HepG2 (cell line): ENCODE results near the gene CHCHD6. TPM values are rescaled to one million over a fixed set of nuclear protein-coding genes. Genes with fewer than 3 reads are reported as not detected.

Source experiments
- ATAC-seq: fragments of 200-7000 bp; cut with Tn5 transposase; 3 replicates; pipeline ENCODE4 v1.9.1; 2020; ENCODE audit warnings: mild to moderate bottlenecking, moderate library complexity
- BruUV-seq: library from RNA; stranded (reverse); fragments of 400-500 nt; replicated peaks from 2 replicates; lab custom pipeline; 2021; lab: Mats Ljungman, UMichigan
- CTCF ChIA-PET: fragments of 300-600 bp; formaldehyde crosslinking; extraction: SDS; loops from one replicate; lab custom pipeline; 2021; ENCODE audit warnings: low total read pairs, inconsistent platforms, low intra/inter-chr PET ratio; lab: Yijun Ruan, JAX
- POLR2A ChIA-PET: fragments of 350-600 bp; sonication (Branson Sonifier 250); formaldehyde crosslinking; loops from one replicate; lab custom pipeline; 2020; ENCODE audit warnings: antibody characterized with exemption, inconsistent platforms; lab: Yijun Ruan, JAX
- DNase-seq: peaks from one replicate; pipeline ENCODE4 v3.0.0-alpha.2; 2015; ENCODE audit warnings: low spot score
- FAIRE-seq: peaks from 3 replicates; lab custom pipeline; 2011; peaks lifted over from hg19 to GRCh38; lab: Jason Lieb, UNC
- H2AFZ ChIP-seq: one replicate; pipeline ENCODE4 v1.6.1; 2011; ENCODE audit warnings: low read length, inconsistent platforms
- H3K27ac ChIP-seq: fragments of 300-600 bp; 3 replicates; pipeline ENCODE4 v1.8.0; 2011; ENCODE audit warnings: mixed run types, mild to moderate bottlenecking, mixed read lengths, low read length, inconsistent platforms; ENCODE audit not compliant: insufficient read depth; ENCODE audit errors: extremely low read length
- H3K27me3 ChIP-seq, 2 experiments: fragments of 200-600 bp in 1 of 2; 2 replicates in 1 of 2; 3 replicates in 1 of 2; pipeline versions ENCODE4 v1.6.0 to v1.8.0; 2011; ENCODE audit warnings: low read length in 2 of 2, mild to moderate bottlenecking in 2 of 2, moderate library complexity in 2 of 2, inconsistent platforms in 1 of 2; ENCODE audit not compliant: insufficient read depth in 2 of 2, control insufficient read depth in 1 of 2
- H3K36me3 ChIP-seq, 2 experiments: fragments of 200-600 bp in 1 of 2; replicated peaks in 1 of 2; 2 replicates in 1 of 2; 3 replicates in 1 of 2; pipeline versions ENCODE4 v1.5.1 to v1.8.0; 2011; ENCODE audit warnings: low read length in 2 of 2, inconsistent platforms in 1 of 2; ENCODE audit not compliant: insufficient read depth in 2 of 2, control insufficient read depth in 1 of 2
- H3K4me1 ChIP-seq: 2 replicates; pipeline ENCODE4 v1.5.1; 2012; ENCODE audit warnings: low read length, inconsistent platforms; ENCODE audit not compliant: insufficient read depth
- H3K4me2 ChIP-seq: 2 replicates; pipeline ENCODE4 v1.6.0; 2011; ENCODE audit warnings: low read depth, low read length, inconsistent platforms
- H3K4me3 ChIP-seq, 3 experiments: fragments of 200-600 bp in 1 of 3; sonication (generic), shearing (Covaris generic) in 1 of 3; replicated peaks in 1 of 3; 2 replicates each; pipeline ENCODE4 v1.5.1; 2011 to 2016; ENCODE audit warnings: low read length in 3 of 3, inconsistent platforms in 2 of 3, low read depth in 2 of 3, mild to moderate bottlenecking in 2 of 3, control low read depth in 1 of 3, mixed read lengths in 1 of 3; ENCODE audit not compliant: insufficient read depth in 1 of 3
- H3K79me2 ChIP-seq: one replicate; pipeline ENCODE4 v1.6.1; 2011; ENCODE audit warnings: low read length, inconsistent platforms; ENCODE audit not compliant: insufficient read depth
- H3K9ac ChIP-seq: 2 replicates; pipeline ENCODE4 v1.6.0; 2011; ENCODE audit warnings: mild to moderate bottlenecking, low read depth, low read length, inconsistent platforms; ENCODE audit not compliant: insufficient read depth
- H3K9me3 ChIP-seq: 2 replicates; pipeline ENCODE4 v1.5.1; 2012; ENCODE audit warnings: mild to moderate bottlenecking, low read length
- H4K20me1 ChIP-seq: 2 replicates; pipeline ENCODE4 v1.6.0; 2011; ENCODE audit warnings: inconsistent platforms, mild to moderate bottlenecking, low read length, moderate library complexity; ENCODE audit not compliant: insufficient read depth
- BATF2 ChIP-seq: sonication (generic); formaldehyde crosslinking; IDR thresholded peaks from 2 replicates; pipeline ENCODE4 v1.8.0; 2022; ENCODE audit warnings: mild to moderate bottlenecking, missing genetic modification reagents, moderate library complexity
- BRF2 ChIP-seq: sonication (generic); formaldehyde crosslinking; IDR thresholded peaks from 2 replicates; pipeline ENCODE4 v1.8.1; 2022; ENCODE audit warnings: mild to moderate bottlenecking, missing genetic modification reagents
- KAT8 ChIP-seq: IDR thresholded peaks from 2 replicates; pipeline ENCODE4 v1.6.1; 2016; ENCODE audit warnings: missing genetic modification reagents, missing compliant biosample characterization
- KLF13 ChIP-seq: sonication (generic); formaldehyde crosslinking; IDR thresholded peaks from 2 replicates; pipeline ENCODE4 v1.4.0; 2020; ENCODE audit warnings: mild to moderate bottlenecking, missing genetic modification reagents
- PHF5A ChIP-seq: IDR thresholded peaks from one replicate; pipeline ENCODE4 v1.6.1; 2018; ENCODE audit warnings: low read depth, missing genetic modification reagents; ENCODE audit not compliant: unreplicated experiment
- ZNF570 ChIP-seq: sonication (generic); formaldehyde crosslinking; IDR thresholded peaks from 2 replicates; pipeline ENCODE4 v1.4.0; 2020; ENCODE audit warnings: mild to moderate bottlenecking, missing genetic modification reagents, borderline replicate concordance
- ZNF652 ChIP-seq: IDR thresholded peaks from 2 replicates; pipeline ENCODE4 v1.6.1; 2016; ENCODE audit warnings: low read depth, borderline replicate concordance
- ZNF761 ChIP-seq: sonication (generic); formaldehyde crosslinking; conservative IDR thresholded peaks from 2 replicates; pipeline ENCODE4 v1.4.0; 2020; ENCODE audit warnings: mild to moderate bottlenecking, missing genetic modification reagents
- ZNF766 ChIP-seq: sonication (generic); formaldehyde crosslinking; IDR thresholded peaks from 2 replicates; pipeline ENCODE4 v1.5.0; 2020; ENCODE audit warnings: missing genetic modification reagents, borderline replicate concordance
- WGBS: methylation state at CpG from one replicate; pipeline ENCODE4 v1.1.6; 2017; ENCODE audit warnings: low lambda C conversion rate; 5-methylcytosine and 5-hydroxymethylcytosine counted together
- in situ Hi-C: cut with HindIII; loops from 2 replicates; pipeline ENCODE4 v1.10.0; 2017; ENCODE audit warnings: low pct_unique_long_range_greater_than_20kb; ENCODE audit not compliant: extremely low pct_ligation_motif_present
- intact Hi-C: fragments of 100-400 bp; cut with micrococcal nuclease; formaldehyde crosslinking; loops from one replicate; pipeline ENCODE4 v1.10.0; 2022; ENCODE audit not compliant: unreplicated experiment
- polyA plus RNA-seq, 8 experiments: library from polyadenylated mRNA; depleted of rRNA in 3 of 8; stranded (reverse) in 7 of 8; unstranded in 1 of 8; fragments of >200 nt; fragmentation: Illumina TruSeq in 4 of 8; extraction: Trizol in 4 of 8; gene quantifications; 2 replicates each; pipeline versions ENCODE4 v1.2.1 to v1.2.3, GENCODE V29; 2011 to 2016; ENCODE audit warnings: low read depth in 4 of 8, missing spikeins in 1 of 8, mixed read lengths in 1 of 8; ENCODE audit not compliant: insufficient read depth in 1 of 8
- total RNA-seq, 5 experiments: library from RNA; depleted of rRNA; stranded (reverse); fragments of >200 nt; fragmentation: Illumina TruSeq; extraction: Trizol; gene quantifications; 2 replicates each; pipeline ENCODE4 v1.2.3, GENCODE V29; 2016; ENCODE audit warnings: low read depth in 1 of 5

Gene CHCHD6
- total and polyA plus RNA-seq, 2 of the 13 experiments (the other 11 are each of a cell fraction or from before 2014, with no cell fraction given) = 20.3 to 20.8 TPM

GRCh38 chr3:126986001-126986400 lies 282.0 kb downstream of the CHCHD6 start:
- H3K4me3 ChIP-seq = no peak overlapping the region
- H3K4me2 ChIP-seq = no peak overlapping the region
- no TSS peak for BruUV-seq
- intact Hi-C loops = loop anchor here (10.0 kb wide), 2 partner anchors 311 to 559 kb away; no protein-coding TSS in a partner anchor
- TF ChIP-seq ZNF652 = no peak
- TF ChIP-seq BRF2 = no peak
- no peak for TF ChIP-seq KAT8 (CRISPR knock-in tag)
- no peak for TF ChIP-seq ZNF570 (CRISPR knock-in tag)
- no peak for TF ChIP-seq KLF13 (CRISPR knock-in tag)
- TF ChIP-seq BATF2 (CRISPR knock-in tag) = no peak
- no peak for TF ChIP-seq ZNF761 (CRISPR knock-in tag)
- TF ChIP-seq PHF5A (CRISPR knock-in tag) = no peak
- TF ChIP-seq ZNF766 (CRISPR knock-in tag) = no peak
- TF ChIP-seq, all 625 proteins: peak for 0
- Histone ChIP-seq H3K27me3 (peaks cover 0 to 7% of the 10 kb centered on the region in 2 experiments; a peak in 2 of 5 replicates), H4K20me1 (peaks cover 21% of the 10 kb centered on the region; the same call in 1 of the 2 replicates), H3K9me3 (no peaks in the 10 kb centered on the region), H3K4me1 (peaks cover 25% of the 10 kb centered on the region), H3K9ac (no peak overlapping the region), H2AFZ (no peak overlapping the region), H3K79me2 (peaks cover 15% of the 10 kb centered on the region), H3K27ac (no peak overlapping the region), H3K36me3 (peaks cover 10 to 21% of the 10 kb centered on the region in 2 experiments; a peak in 3 of 5 replicates)
- FAIRE-seq = no peak
- in situ Hi-C loops = no loop called here
- 82% methylated on average over 6 of the region's 9 CpGs for WGBS
- ChIA-PET POLR2A (no interaction called here), CTCF (no interaction called here)
- ATAC-seq = no peak
- DNase-seq = no peak
